Medulla oblongata (tissue), 1 donor: ENCODE measurements around the gene E4F1.
"Not testable (repeated sequence)": the region's sequence is repeated elsewhere in the genome, so short reads cannot be mapped to it uniquely, and the experiment has no call there.

Experiments
- DNase-seq: peaks from one replicate; pipeline ENCODE4 v3.0.0-alpha.2; 2015; ENCODE audit errors: extremely low spot score

Gene E4F1

GRCh38 chr16:2231016-2231931 is 7.9 kb downstream of the E4F1 start:
- no peak for DNase-seq

DNA sequence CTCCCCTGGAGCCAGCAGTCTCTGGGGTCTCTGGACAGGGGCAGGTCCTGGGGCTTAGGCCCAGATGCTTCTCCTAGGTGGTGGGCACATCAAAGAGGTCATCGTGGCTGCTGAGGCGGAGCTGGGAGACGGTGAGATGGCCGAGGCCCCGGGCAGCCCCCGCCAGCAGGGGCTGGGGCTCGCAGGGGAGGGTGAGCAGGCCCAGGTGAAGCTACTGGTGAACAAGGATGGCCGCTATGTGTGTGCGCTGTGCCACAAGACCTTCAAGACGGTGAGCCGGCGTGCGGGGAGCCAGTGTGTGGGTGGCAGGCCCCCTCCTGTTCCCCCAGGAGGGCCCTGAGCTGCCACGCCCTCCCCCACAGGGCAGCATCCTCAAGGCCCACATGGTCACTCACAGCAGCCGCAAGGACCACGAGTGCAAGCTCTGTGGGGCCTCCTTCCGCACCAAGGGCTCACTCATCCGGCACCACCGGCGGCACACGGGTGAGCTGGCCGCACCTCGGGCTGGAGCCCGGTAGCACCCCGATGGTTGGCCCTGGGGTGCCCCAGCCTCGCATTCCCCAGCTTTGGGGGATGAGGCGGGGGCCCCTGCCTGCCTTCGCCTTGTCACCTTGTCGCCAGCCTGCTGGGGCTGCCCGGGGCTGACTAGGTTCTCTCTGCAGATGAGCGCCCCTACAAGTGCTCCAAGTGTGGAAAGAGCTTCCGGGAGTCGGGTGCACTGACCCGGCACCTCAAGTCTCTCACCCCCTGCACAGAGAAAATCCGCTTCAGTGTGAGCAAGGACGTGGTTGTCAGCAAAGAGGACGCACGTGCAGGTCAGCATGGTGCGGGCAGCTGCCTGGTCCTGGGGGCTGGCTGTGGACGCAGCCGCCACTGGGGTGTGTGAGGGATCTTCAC is 9.0 kb downstream of the E4F1 start:
- no peak for DNase-seq

DNA sequence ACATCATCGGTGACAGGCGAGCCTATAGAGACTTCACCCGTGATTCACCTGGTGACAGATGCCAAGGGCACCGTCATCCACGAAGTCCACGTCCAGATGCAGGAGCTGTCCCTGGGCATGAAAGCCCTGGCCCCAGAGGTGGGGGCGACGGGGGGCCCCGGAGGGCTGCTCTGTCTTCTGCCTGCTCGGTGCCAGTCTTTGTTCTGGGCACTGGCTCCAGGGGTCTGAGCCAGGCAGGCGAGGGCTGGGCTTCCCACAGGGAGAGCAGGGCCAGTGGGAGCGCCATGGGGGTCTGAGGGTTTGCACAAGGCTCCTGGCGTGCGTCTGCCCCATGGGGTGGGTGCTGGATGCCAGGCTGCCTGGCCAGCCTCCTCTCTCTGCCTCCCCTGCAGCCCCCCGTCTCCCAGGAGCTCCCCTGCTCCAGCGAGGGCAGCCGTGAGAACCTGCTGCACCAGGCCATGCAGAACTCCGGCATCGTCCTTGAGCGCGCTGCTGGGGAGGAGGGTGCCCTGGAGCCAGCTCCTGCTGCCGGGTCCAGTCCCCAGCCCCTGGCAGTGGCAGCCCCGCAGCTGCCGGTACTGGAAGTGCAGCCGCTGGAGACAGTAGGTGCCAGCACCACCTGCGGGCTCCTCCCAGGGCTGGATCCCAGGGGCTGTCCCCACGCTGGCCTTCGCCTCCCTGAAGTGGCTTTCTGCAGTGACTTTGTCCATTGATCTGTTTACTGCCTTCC is 9.8 kb downstream of the E4F1 start:
- no peak for DNase-seq

DNA sequence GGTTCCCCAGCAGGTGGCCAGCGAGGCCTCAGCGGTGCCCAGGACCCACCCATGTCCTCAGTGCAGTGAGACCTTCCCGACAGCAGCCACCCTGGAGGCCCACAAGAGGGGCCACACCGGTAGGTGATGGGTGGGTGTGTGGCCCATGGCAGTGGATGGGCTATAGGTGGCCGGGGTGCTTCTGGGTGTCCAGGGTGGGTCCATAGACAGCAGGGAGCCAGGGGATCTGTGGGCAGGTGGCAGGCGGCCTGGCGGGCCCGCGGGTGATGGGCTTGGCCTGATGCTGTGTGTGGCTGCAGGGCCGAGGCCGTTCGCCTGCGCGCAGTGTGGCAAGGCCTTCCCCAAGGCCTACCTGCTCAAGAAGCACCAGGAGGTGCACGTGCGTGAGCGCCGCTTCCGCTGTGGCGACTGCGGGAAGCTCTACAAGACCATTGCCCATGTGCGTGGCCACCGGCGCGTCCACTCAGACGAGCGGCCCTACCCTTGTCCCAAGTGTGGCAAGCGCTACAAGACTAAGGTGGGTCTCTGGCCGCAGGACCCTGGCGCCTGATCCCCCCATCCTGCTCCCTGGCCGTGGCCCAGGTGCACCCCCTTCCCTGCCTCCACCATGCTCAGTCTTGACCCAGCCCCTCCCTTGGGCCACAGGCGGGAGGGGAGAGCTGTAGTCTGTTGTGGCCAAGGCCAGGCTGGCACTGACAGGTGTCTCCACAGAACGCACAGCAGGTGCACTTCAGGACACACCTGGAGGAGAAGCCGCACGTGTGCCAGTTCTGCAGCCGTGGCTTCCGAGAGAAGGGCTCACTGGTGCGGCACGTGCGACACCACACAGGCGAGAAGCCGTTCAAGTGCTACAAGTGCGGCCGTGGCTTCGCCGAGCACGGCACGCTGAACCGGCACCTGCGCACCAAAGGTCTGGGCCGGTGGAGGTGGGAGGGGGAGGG is 10.8 kb downstream of the E4F1 start:
- DNase-seq = no peak

GRCh38 chr16:2234813-2235170 is 11.4 kb downstream of the E4F1 start:
- no peak for DNase-seq

- no peak for DNase-seq
These were observed 11.9 kb downstream of the E4F1 start for GRCh38 chr16:2235234-2235651.

DNA sequence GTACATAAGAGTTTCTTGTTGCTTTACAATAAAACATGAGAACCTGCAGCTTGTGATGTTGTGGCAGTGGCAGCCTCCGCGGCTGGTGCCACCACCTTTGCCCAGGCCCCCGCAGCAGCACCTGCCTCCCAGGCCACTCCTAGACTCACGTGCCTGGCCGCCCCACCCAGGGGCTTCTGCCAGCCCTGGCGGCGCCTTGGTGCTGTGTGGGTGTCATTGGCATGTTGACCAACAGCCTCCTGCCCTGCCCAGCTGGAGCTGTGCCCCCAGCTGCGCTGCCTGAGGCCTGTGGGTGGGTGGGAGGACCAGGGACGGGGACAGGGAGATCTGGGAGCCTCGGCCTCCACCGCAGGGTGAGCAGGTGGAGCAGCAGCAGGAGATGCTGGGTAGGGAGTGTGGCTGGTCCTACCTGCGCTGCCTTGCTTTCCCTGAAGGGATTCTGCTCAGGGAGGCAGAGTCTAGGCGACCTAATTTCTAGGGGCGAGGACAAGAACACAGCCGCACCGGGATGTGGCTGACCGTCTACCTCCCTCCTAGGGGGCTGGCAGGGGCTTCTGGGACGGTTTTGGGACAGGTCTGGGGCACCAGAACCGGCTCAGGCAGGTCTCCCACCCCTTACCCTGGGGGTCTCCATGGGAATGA is 12.4 kb downstream of the E4F1 start:
- DNase-seq = no peak

DNA sequence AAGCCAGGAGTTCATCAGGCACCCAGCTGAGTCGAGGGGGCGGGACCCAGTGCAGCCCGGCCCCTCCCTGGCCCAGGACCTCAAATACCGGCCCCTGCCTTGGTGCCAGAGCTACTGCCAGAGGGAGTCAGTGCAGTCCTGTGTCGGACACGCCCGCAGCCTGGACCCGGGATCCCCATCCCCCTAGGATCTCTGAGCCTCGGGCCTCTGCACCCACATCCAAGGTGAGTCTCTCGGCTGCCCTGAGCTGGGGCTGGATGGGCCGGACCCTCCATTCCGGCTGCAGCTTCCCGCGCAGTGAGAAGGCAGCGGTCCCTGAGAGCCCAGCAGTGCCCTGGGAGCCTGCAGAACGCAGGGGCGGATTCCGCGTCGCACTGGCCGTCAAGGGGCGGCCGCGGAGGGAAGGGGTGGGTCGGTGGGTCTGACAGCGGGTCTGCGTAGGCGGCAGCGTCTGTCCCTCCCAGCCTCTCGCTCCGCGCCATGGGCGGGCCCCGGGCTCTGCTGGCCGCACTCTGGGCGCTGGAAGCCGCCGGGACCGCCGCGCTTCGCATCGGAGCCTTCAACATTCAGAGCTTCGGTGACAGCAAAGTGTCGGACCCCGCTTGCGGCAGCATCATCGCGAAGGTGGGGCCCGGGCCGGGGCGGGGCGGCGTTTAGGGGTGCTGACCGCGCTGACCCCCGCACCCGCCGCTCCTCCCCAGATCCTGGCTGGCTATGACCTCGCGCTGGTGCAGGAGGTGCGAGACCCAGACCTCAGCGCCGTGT is 13.1 kb downstream of the E4F1 start, which contains the start of gene DNASE1L2:
TSS of gene DNASE1L2 (plus strand) at position 108 of the 765 bp plus-strand sequence. CDS start at position 481, 373 bp downstream.
- no peak for DNase-seq

GRCh38 chr16:2237102-2237482 is 13.7 kb downstream of the E4F1 start:
- no peak for DNase-seq

GRCh38 chr16:2237493-2238149 is 14.2 kb downstream of the E4F1 start:
- DNase-seq = no peak

GRCh38 chr16:2238150-2238837 is 14.9 kb downstream of the E4F1 start:
- no peak for DNase-seq

- DNase-seq = no peak
These were observed 15.7 kb downstream of the E4F1 start for GRCh38 chr16:2238838-2239675.

- DNase-seq = not testable (repeated sequence)
These were observed 16.9 kb downstream of the E4F1 start for GRCh38 chr16:2240331-2240730.

DNA sequence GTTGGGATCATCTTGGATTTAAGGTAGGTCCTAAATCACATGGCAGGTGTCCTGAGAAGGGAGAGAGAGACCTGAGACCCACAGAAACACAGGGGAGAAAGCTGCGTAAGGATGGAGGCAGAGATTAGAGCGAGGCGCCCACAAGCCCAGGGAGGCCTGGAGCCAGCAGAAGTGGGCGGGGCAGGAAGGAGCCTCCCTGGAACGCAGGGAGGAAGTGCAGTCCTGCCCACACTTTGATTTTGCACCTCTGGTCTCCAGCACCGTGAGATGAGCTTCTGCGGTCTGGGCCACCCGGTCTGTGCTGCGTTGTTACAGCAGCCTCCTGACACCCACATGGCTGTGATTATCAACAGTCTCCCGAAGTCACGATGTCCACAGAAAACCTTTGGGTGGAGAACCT is 19.2 kb downstream of the E4F1 start:
- no peak for DNase-seq

DNA sequence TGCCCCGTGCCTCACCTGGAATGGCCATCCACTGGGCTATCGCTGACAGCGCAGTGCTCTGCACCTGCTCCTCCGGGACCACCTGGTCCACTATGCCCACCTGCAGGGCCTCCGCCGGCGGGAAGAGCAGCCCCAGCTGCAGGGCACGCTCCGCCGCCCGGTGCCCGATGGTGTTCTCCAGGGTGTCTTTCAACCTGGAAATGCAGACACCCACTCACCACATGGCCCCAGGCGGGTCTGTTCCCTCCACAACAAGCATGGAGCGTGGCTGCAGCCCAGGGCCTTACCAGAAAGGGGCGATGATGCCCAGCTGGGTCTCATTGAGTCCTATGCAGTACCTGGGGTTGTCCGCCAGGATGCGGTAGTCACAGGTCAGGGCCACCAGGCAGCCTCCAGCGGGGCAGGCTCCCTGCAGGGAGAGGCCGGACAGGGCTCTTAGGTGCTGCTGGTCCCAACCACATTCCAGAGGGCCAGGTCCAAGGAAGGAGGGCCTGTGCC is 19.7 kb downstream of the E4F1 start:
- DNase-seq = no peak

DNA sequence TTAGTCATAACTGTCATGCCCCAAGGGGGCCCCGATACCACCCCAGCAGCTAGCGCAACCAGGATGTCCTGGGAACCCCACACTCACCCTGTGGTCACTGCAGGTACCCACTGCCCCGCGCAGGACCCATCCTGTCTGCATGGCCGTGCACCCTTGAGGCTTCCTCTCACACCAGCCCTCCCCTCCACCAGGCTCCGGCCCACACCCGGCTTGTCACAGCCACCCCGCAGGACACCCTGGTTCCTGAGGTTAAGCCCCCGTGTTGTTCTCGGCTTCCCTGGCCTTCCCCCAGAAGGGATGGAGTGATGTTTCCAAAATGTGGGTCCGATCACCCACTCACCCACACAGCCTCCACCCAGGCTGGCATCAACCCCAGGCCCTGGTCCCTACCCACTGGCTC is 20.4 kb downstream of the E4F1 start:
- no peak for DNase-seq

DNA sequence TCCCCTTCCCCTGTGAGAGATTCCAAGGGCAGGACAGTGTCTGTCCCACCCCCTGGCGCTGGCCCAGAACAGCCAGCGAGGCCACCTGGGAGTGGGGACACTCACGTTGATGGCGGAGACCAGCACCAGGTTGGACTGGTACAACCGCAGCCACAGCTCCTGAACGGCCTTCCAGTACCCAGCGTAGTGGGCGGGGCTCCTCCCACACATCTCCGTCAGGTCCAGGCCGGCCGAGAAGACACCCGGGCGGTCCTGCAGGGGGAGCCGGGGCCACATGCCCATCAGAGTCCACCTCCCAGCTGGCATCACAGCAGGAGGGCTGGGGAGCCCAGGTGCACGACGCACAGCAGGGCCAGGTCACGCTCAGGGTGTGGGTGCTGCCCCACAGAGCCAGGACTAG is 20.9 kb downstream of the E4F1 start:
- DNase-seq = no peak
